ENCODE results near the gene UBE2M. TPM values are rescaled to one million over a fixed set of nuclear protein-coding genes. Genes with fewer than 3 reads are reported as not detected.
A peak's percentile ranks its signal among the peaks of the same experiment; 100 is the strongest.

The UBE2M gene
- total and polyA plus RNA-seq, 2 experiments from 2014 or later = 27.6 to 64.5 TPM

- TF ChIP-seq ZNF462 (CRISPR knock-in tag; IDR thresholded peaks at IDR 0.05) (no peak), EZH2phosphoT487 (IDR thresholded peaks at IDR 0.05; ENCODE audit: unreplicated experiment) (no peak)
These were observed 3.1 kb upstream of the UBE2M start (continued) for GRCh38 chr19:58561373-58562121.

GRCh38 chr19:58560921-58561320 is 2.5 kb upstream of the UBE2M start:
- H3K27me3 Mint-ChIP-seq (ENCODE audit: insufficient read depth, low read depth, poor library complexity) = peaks cover 54% of the 10 kb centered on the region
- peaks cover 32% of the 10 kb centered on the region for H3F3A ChIP-seq (replicated peaks; ENCODE audit: low read depth)
- peaks cover 34% of the 10 kb centered on the region for H3K36me3 Mint-ChIP-seq (ENCODE audit: low read depth)
- no peak overlapping the region for H2AFZ ChIP-seq
- no peak overlapping the region for H3K27ac ChIP-seq (ENCODE audit: low read depth)
- peaks cover 20% of the 10 kb centered on the region for H3K79me2 ChIP-seq (replicated peaks; ENCODE audit: insufficient read depth)
- peak overlapping the region; percentile 97; the same call in 2 of the 3 replicates for H3K4me3 Mint-ChIP-seq
- H3K9me2 ChIP-seq (ENCODE audit: insufficient read depth) = peaks cover 5% of the 10 kb centered on the region; the same call in 1 of the 2 replicates
- H3K9me3 Mint-ChIP-seq = no peaks in the 10 kb centered on the region
- no peak overlapping the region for H3K27ac Mint-ChIP-seq
- peaks cover 14% of the 10 kb centered on the region; the same call in 1 of the 2 replicates for H3K4me1 ChIP-seq (ENCODE audit: insufficient read depth)
- no peak overlapping the region for H3K4me2 ChIP-seq
- no peaks in the 10 kb centered on the region; the same call in 1 of the 2 replicates for H4K20me1 ChIP-seq (replicated peaks; ENCODE audit: insufficient read depth)
- peaks cover 48% of the 10 kb centered on the region for H3K27me3 ChIP-seq (ENCODE audit: insufficient read depth)
- 0 out of 2 replicates have a peak, but pooled peaks cover 2% of the 10 kb centered on the region for H3K36me3 ChIP-seq (ENCODE audit: insufficient read depth)
- no peak for DNase-seq (ENCODE audit: low spot score)
- peaks cover 37% of the 10 kb centered on the region for H3K4me1 Mint-ChIP-seq
- H3K4me3 ChIP-seq = no peak overlapping the region
- no peak for ATAC-seq
- TF ChIP-seq EZH2phosphoT487 (IDR thresholded peaks at IDR 0.05; ENCODE audit: unreplicated experiment) (no peak), ZNF331 (CRISPR knock-in tag; IDR thresholded peaks at IDR 0.05; ENCODE audit: low read depth) (no peak), JUNB (IDR thresholded peaks at IDR 0.05; ENCODE audit: unreplicated experiment) (no peak), ZNF114 (CRISPR knock-in tag; IDR thresholded peaks at IDR 0.05) (no peak), NANOG (IDR thresholded peaks at IDR 0.05; ENCODE audit: borderline replicate concordance) (no peak), CREB1 (CRISPR knock-in tag; IDR thresholded peaks at IDR 0.05; ENCODE audit: low read depth) (no peak), EZH2 (IDR thresholded peaks at IDR 0.05; ENCODE audit: low read depth, unreplicated experiment) (no peak), ZNF462 (CRISPR knock-in tag; IDR thresholded peaks at IDR 0.05) (no peak)

Data from GM23338 (cell line).